KOPT-K1 (cell line): ENCODE results near the gene CD1C.
"Not testable (repeated sequence)": the region's sequence is repeated elsewhere in the genome, so short reads cannot be mapped to it uniquely, and the experiment has no call there.

Experiments
- H3K27ac ChIP-seq: fragments of 200-600 bp; sonication (generic); 2 replicates; pipeline ENCODE4 v1.5.1; 2016; ENCODE audit warnings: antibody characterized with exemption, mild to moderate bottlenecking, low read depth, low read length; ENCODE audit not compliant: poor library complexity, severe bottlenecking
- H3K36me3 ChIP-seq: fragments of 200-600 bp; sonication (generic); 2 replicates; pipeline ENCODE4 v1.5.1; 2017; ENCODE audit warnings: antibody characterized with exemption, mild to moderate bottlenecking, low read length, moderate library complexity; ENCODE audit not compliant: insufficient read depth
- H3K9me3 ChIP-seq: fragments of 200-600 bp; sonication (generic); 2 replicates; pipeline ENCODE4 v1.5.1; 2017; ENCODE audit warnings: antibody characterized with exemption, low read length, mild to moderate bottlenecking; ENCODE audit not compliant: insufficient read depth, poor library complexity, severe bottlenecking

The CD1C gene

GRCh38 chr1:158334526-158335212 is 44.9 kb downstream of the CD1C start:
- Histone ChIP-seq H3K36me3 (0 out of 2 replicates have a peak, but pooled peaks cover under 1% of the 10 kb centered on the region), H3K27ac (peak overlapping the region; percentile 99), H3K9me3 (peaks cover 34% of the 10 kb centered on the region)

GRCh38 chr1:158335213-158335532 is 45.5 kb downstream of the CD1C start:
- H3K9me3 ChIP-seq = peaks cover 39% of the 10 kb centered on the region
- peak overlapping the region; percentile 99 for H3K27ac ChIP-seq
- H3K36me3 ChIP-seq = no peaks in the 10 kb centered on the region

DNA sequence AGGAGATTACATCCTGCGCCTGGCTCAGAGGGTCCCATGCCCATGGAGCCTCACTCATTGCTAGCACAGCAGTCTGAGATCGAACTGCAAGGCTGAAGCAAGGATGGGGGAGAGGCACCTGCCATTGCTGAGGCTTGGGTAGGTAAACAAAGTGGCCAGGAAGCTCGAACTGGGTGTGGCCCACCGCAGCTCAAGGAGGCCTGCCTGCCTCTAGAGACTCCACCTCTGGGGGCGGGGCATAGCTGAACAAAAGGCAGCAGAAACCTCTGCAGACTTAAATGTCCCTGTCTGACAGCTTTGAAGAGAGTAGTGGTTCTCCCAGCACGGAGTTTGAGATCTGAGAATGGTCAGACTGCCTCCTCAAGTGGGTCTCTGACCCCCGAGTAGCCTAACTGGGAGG is 46.7 kb downstream of the CD1C start:
- H3K27ac ChIP-seq = peak overlapping the region; percentile 99
- not testable (repeated sequence) for H3K36me3 ChIP-seq
- H3K9me3 ChIP-seq = peaks cover 50% of the 10 kb centered on the region
